Sigmoid colon (tissue), 4 donors: ENCODE measurements around the gene HINFP.

Experiments used
- CTCF ChIP-seq, 4 experiments: fragments of 450-650 bp in 3 of 4; fragments of 200-600 bp in 1 of 4; IDR thresholded peaks; one replicate each; pipeline ENCODE4 v1.5.1; 2016 to 2019; ENCODE audit warnings: antibody characterized with exemption in 4 of 4, mild to moderate bottlenecking in 3 of 4, moderate library complexity in 2 of 4
- POLR2AphosphoS5 ChIP-seq, 4 donors: sonication (generic); formaldehyde crosslinking; IDR thresholded peaks; one replicate each; pipeline ENCODE4 v1.6.1; 2017; ENCODE audit warnings: antibody characterized with exemption in 4 of 4

- TF ChIP-seq CTCF (IDR thresholded peaks at IDR 0.05) (no peak), POLR2AphosphoS5 (IDR thresholded peaks at IDR 0.05) (no peak)
These were observed 11.5 kb upstream of the HINFP start for GRCh38 chr11:119109843-119110242.
